Activated CD4-positive, CD25-positive, alpha-beta regulatory T cell (primary cell): Measurements from ENCODE around the gene CHEK1.
"Not testable (repeated sequence)": the region's sequence is repeated elsewhere in the genome, so short reads cannot be mapped to it uniquely, and the experiment has no call there.

ENCODE experiments used
- DNase-seq, 4 experiments: peaks; one replicate each; lab custom pipeline; 2025; lab: John Stamatoyannopoulos, UW

Gene CHEK1

GRCh38 chr11:125701018-125701610 lies 76.2 kb downstream of the CHEK1 start:
- DNase-seq, result no peak

- no peak for DNase-seq
Measured at GRCh38 chr11:125701858-125702621, 77.1 kb downstream of the CHEK1 start.

GRCh38 chr11:125704686-125705085 lies 79.7 kb downstream of the CHEK1 start:
- not testable (repeated sequence) for DNase-seq

- DNase-seq, result no peak
Measured at GRCh38 chr11:125720781-125721180, 95.8 kb downstream of the CHEK1 start.

GRCh38 chr11:125724125-125724524 lies 99.2 kb downstream of the CHEK1 start:
- no peak for DNase-seq
